Cardiac septum (tissue), 1 donor: ENCODE results near the gene GTF3C1. TPM values are rescaled to one million over a fixed set of nuclear protein-coding genes. Genes with fewer than 3 reads are reported as not detected.
A peak's percentile ranks its signal among the peaks of the same experiment; 100 is the strongest.

ENCODE experiments used
- DNase-seq: peaks from one replicate; pipeline ENCODE4 v3.0.0-alpha.2; 2020; ENCODE audit warnings: low spot score
- intact Hi-C: fragments of 100-400 bp; cut with DNase I; formaldehyde crosslinking; loops from one replicate; pipeline ENCODE4 v1.14.0; 2022
- total RNA-seq: library from RNA; stranded (reverse); fragmentation: NEBNext Ultra II Directional; extraction: Animal tissue kit (Norgen Biotek cat#: 25700); gene quantifications from one replicate; pipeline ENCODE4 v1.2.1, GENCODE V29; 2021
- donor health status: DM: no; HTN: no; CAD: no.

Gene GTF3C1
- total RNA-seq, 1 donor from 2014 or later, result 66.3 TPM

DNA sequence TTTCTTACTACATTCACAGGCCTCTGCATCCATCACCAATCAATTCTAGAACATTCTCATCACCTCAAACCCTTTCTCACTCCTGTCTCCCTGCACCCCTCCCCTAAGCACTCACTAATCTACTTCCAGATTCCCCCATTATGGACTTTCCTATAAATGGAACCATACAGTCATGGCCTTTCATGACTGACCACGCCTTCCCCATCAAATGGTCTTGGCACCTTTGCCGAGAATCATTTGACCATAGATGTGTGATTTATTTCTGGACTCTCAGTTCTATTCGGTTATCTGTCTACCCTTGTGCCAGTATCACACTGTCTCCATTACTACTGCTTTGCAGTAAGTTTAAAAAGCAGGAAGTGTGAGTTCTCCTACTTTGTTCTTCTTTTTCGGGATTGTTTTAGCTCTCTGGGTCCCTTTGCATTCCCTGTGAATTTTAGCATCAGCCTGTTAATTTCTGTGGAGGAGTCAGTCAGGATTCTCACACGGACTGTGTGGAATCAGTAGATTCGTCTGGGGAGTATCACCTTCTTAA lies 27.5 kb downstream of the GTF3C1 start:
- no peak for DNase-seq
- intact Hi-C loops, result no loop called here

GRCh38 chr16:27520982-27521673 lies 28.6 kb downstream of the GTF3C1 start:
- peak; percentile 89 for DNase-seq
- intact Hi-C loops, result no loop called here

- intact Hi-C loops, result no loop called here
Measured at GRCh38 chr16:27518226-27518625, 31.5 kb downstream of the GTF3C1 start.

GRCh38 chr16:27517664-27518063 lies 32.0 kb downstream of the GTF3C1 start:
- no peak for DNase-seq
- intact Hi-C loops, result no loop called here

More at GRCh38 chr16:27518226-27518625, 31.5 kb downstream of the GTF3C1 start:
- DNase-seq, result no peak

GRCh38 chr16:27516365-27516764 lies 33.3 kb downstream of the GTF3C1 start:
- intact Hi-C loops, result no loop called here
- DNase-seq, result no peak

- no peak for DNase-seq
- intact Hi-C loops, result no loop called here
Measured at GRCh38 chr16:27515874-27516353, 33.8 kb downstream of the GTF3C1 start.

GRCh38 chr16:27514806-27515205 lies 34.9 kb downstream of the GTF3C1 start:
- no peak for DNase-seq
- intact Hi-C loops, result no loop called here

DNA sequence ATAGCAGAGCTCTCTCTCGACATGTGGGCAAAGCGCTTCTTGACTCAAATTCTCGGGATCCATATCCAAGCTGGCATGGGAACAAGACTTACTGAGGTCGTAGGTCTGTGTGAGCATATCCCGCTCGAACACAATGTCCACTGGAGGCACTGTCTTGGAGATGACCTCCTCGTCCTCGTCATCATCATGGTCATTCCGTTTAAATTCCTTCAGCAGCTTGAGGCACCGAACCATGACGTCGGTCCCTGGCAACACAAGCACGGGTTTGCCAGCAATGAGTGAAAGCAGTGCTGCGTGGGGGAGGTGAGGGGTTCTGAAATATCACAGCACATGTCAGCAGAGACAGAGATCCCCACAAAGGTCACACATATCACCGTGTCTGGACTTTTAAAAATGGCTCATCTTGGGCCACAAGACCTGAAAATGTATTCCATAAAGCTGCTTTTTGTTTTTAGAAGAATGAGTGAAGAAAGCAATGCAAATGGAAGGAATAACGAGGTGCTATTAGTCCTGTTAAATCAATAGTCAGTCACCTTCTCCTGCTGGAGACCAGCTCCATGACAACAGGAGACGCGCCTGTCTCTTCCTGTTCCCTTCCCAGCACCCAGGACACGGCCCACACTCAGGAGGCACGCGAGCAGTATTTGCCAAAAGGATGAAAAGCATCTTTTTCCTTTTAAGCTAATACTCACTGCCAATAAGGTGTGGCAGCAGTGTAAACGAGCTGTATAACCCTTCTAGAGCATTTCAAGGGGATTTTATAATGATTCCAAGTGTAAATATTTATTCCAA lies 37.9 kb downstream of the GTF3C1 start:
- no peak for DNase-seq
- intact Hi-C loops, result no loop called here

DNA sequence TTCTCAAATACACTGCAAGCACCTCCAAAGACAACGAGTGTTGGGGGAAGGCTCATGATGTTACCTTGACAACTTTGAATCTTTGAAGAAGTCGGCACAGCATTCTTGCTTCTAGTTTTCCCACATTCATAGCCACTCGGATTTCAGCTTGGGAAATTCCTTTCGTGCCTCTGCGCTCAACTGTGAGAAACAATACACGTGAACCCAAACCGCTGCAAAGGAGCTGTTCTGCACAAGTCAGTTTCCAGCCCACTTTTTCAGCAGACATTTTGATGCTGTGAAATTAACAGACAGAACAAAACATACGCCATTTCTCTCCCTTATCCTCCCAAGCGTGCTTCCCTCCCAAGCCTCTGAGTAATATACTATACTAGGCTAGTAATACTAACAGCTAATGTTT lies 41.2 kb downstream of the GTF3C1 start:
- intact Hi-C loops, result no loop called here
- no peak for DNase-seq

DNA sequence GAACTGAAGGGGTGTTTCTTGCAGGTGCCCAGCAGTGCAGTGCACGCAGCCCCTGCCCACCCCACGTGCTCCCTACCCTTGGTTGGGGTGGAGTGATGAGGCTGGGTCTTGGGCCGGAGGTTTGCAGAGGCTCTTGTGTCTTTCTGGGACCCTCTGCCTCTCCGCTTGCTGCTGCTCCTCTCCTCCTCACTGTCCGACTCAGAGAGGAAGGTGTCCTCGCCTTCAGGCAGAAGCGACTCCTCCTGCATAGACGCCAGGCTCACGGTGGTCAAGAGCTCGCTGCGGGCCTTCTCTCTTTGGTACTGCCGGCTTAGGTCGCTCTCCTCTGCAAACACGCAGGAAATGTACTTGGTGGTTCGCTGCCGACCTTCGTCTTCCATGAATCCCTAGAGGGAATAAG lies 42.9 kb downstream of the GTF3C1 start:
- DNase-seq, result no peak
- intact Hi-C loops, result no loop called here

DNA sequence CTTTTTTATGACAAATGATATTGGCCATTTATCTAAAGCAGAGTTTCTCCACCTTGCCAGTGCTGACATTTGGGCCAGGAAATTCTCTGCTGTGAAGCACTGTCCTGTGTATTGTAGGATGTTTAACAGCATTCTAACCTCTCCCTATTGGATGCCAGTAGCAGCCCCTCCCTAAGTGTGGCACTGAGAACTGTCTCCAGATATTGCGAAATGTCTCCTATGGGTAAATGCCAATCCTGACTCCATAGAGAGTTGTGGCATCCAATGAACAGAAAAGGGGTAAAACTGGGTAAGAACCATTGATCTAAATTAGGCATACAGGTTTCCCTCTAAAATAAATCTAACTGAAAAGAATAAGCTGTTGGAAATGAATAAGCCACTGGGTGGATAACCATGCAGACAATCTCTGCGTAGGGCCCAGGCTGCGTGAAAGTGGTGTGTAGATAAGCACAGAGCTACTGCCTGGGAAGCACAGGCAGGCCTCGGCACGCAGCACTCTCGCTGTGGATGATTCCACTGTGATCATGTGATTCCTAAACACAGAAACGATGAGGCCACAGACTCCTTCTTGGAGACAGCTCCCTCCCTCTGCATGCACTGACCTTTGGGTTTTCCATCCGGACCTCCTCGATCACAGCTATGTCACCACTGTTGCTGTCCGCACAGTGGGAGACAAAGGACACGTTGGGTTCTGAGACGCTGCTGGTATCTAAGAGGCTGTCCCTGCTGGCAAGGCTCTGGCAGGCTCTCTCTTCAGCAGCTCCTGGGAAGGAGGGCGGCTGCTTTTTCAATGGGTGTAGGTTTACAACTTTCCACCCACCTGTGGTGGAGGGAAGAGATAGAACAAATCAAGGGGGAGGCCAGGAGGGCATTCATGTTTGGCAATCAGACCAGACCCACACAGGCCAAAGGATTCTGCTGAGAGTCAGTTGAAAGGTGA lies 44.1 kb downstream of the GTF3C1 start:
- no peak for DNase-seq
- intact Hi-C loops, result no loop called here

- DNase-seq, result no peak
- intact Hi-C loops, result no loop called here
Measured at GRCh38 chr16:27503662-27504061, 46.1 kb downstream of the GTF3C1 start.

GRCh38 chr16:27500801-27501200 lies 48.9 kb downstream of the GTF3C1 start:
- no peak for DNase-seq
- intact Hi-C loops, result no loop called here

- no peak for DNase-seq
- intact Hi-C loops, result no loop called here
Measured at GRCh38 chr16:27499659-27500055, 50.1 kb downstream of the GTF3C1 start.

DNA sequence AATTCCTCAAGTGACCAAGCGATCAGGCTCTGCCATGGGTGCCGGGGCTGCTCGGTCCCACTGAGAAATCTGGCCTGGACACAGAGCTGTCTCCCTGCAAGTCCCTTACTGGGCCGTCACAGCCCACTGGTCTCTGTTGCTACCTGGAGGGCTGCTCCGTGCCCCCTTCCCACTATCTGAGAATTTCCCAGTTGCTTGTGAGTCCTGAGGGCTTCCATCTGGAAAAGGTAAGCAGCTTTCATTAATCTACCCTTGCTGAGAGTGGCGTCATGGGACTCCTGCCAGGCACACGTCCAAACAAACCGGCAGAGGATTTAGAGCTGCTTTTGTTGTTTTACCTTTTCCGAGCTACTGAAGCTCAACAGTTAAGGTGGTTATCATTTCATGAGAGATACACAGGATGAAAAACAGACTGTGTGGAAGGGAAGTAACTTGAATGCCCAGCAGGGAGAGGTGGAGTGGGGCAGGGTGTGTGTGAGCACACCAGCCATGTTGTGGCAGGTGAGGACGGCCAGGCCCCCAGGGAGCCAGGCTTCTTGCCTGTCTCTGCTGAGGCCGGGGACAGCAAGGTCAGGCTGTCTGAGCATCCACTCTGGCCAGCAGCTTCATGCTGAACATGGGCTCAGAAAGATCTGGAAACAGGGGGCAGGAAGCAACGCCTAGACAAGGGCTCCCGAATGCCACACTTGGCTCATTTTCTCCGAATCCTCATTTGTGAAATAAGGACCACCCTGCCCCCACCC lies 50.6 kb downstream of the GTF3C1 start:
- DNase-seq, result no peak
- intact Hi-C loops, result no loop called here

DNA sequence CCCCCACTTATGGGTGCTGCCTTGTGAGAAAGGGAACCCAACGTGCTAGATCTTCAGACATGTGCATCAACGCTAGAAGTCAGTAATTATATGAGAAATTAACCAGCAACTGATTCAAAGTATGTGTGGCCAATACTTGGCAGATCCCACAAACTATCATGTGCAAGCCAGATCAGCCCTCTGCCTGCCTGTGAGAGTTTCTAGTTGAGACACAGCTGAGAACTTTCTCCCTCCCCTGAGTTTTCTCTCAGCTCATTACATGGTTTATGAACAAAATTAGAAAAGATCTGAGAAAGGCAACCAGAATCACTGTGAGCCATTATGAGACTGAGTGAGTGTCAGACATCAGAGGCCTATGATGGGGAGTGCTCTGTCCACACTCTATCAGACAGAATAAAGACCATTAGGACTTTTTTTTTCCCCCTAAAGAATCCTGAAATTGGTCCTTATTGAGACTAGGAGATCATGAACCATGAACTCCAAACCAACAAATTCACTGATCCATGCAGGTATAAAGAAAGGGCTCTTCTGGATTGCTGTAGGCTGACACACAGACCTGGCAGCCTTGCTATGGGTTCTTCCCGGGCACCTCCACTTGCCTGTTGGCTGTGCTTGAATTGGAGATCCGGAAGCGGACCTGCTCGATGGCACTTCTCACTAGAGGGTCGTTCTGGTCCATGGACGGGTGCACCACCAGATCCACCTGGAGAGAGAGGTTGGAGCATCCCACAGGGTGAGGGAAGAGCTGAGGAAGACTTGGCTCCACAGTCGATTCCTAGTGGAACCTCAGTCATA lies 51.5 kb downstream of the GTF3C1 start:
- DNase-seq, result no peak
- intact Hi-C loops, result no loop called here

- no peak for DNase-seq
- intact Hi-C loops, result no loop called here
Measured at GRCh38 chr16:27495191-27495590, 54.5 kb downstream of the GTF3C1 start.

- intact Hi-C loops, result no loop called here
- no peak for DNase-seq
Measured at GRCh38 chr16:27492588-27492979, 57.1 kb downstream of the GTF3C1 start.
